ENCODE results near the gene B4GALT2. TPM values are rescaled to one million over a fixed set of nuclear protein-coding genes. Genes with fewer than 3 reads are reported as not detected.

Gene B4GALT2
- total RNA-seq, 1 experiment from 2014 or later, result 70.9 TPM

- Histone ChIP-seq H2BK20ac (ENCODE audit: low read depth, low read length, poor library complexity, severe bottlenecking) (no peak overlapping the region), H3K27me3 (ENCODE audit: insufficient read depth, low read length) (no peaks in the 10 kb centered on the region), H3K4ac (ENCODE audit: low read depth, low read length) (no peak overlapping the region), H3K79me1 (ENCODE audit: insufficient read depth, low read depth, low read length, poor library complexity, severe bottlenecking) (no peaks in the 10 kb centered on the region), H3T11ph (ENCODE audit: low read length) (no peak overlapping the region), H3K27ac (ENCODE audit: insufficient read length, low read depth, low read length) (no peak overlapping the region), H3K9me3 (ENCODE audit: control insufficient read depth, low read depth, low read length) (no peaks in the 10 kb centered on the region), H2BK120ac (ENCODE audit: low read depth, low read length, poor library complexity, severe bottlenecking) (no peak overlapping the region), H2BK5ac (ENCODE audit: insufficient read length, low read length) (no peak overlapping the region), H2BK15ac (ENCODE audit: low read depth, low read length) (no peak overlapping the region), H3K23ac (ENCODE audit: insufficient read length, low read depth, low read length) (no peak overlapping the region), H3K79me2 (ENCODE audit: insufficient read depth, low read length) (no peaks in the 10 kb centered on the region), H4K5ac (ENCODE audit: insufficient read length, low read depth, low read length) (no peak overlapping the region), H4K91ac (ENCODE audit: insufficient read length, low read depth, low read length) (no peak overlapping the region), H2BK12ac (ENCODE audit: insufficient read length, low read depth, low read length) (no peak overlapping the region), H4K8ac (replicated peaks; ENCODE audit: insufficient read length, low read depth, low read length) (no peak overlapping the region), H3K9ac (ENCODE audit: extremely low read depth, insufficient read length, low read length) (no peak overlapping the region), H3K23me2 (ENCODE audit: insufficient read length, low read depth, low read length, poor library complexity, severe bottlenecking) (peaks cover 21% of the 10 kb centered on the region), H3K18ac (ENCODE audit: insufficient read length, low read depth, low read length) (no peak overlapping the region), H4K20me1 (ENCODE audit: control insufficient read depth, insufficient read depth, insufficient read length) (no peaks in the 10 kb centered on the region), H2AFZ (ENCODE audit: low read length) (no peak overlapping the region), H3K14ac (ENCODE audit: insufficient read depth, low read length) (peak overlapping the region; percentile 45; the same call in 1 of the 2 replicates), H3K4me1 (ENCODE audit: insufficient read depth, low read length) (peaks cover 8% of the 10 kb centered on the region; the same call in 1 of the 2 replicates), H2AK5ac (ENCODE audit: insufficient read length, low read length) (no peak overlapping the region), H3K4me2 (ENCODE audit: insufficient read depth, insufficient read length, low read length) (peak overlapping the region; percentile 51), H3K56ac (ENCODE audit: insufficient read length, low read depth, low read length) (no peak overlapping the region)
- no peak overlapping the region for H3K27ac Mint-ChIP-seq
- DNase-seq, result peak; percentile 65
- WGBS (ENCODE audit: extremely low coverage, insufficient read length, low lambda C conversion rate), result no CpG with 5 or more reads among the region's 56 CpGs
- no peaks in the 10 kb centered on the region for H3K9me3 Mint-ChIP-seq
- peaks cover 46 to 48% of the 10 kb centered on the region in 2 experiments for H3K4me1 Mint-ChIP-seq
- peaks cover 0 to 6% (median 0%) of the 10 kb centered on the region in 3 experiments; a peak in 2 of 7 replicates for H3K36me3 Mint-ChIP-seq (ENCODE audit: insufficient read depth in 1 of 3, low read depth in 3 of 3)
- H3K4me3 Mint-ChIP-seq, result peak overlapping the region; percentile 70 to 79
- H3K27me3 Mint-ChIP-seq (ENCODE audit: low read depth), result peaks cover 12% of the 10 kb centered on the region
- TF ChIP-seq CTCF (conservative IDR thresholded peaks at IDR 0.05), result peak; percentile 47; the same call in 2 of the 3 replicates
These were observed 42.4 kb upstream of the B4GALT2 start for GRCh38 chr1:43936431-43937151.
